HepG2 (cell line): ENCODE results near the gene USP2. TPM values are rescaled to one million over a fixed set of nuclear protein-coding genes. Genes with fewer than 3 reads are reported as not detected.

Experiments
- CCAR2 ChIP-seq: fragments of 200-400 bp; formaldehyde crosslinking; optimal IDR thresholded peaks from 2 replicates; pipeline ENCODE3; 2018; ENCODE audit warnings: low read depth, mild to moderate bottlenecking, low read length, moderate library complexity
- DR1 ChIP-seq: sonication (generic); formaldehyde crosslinking; IDR thresholded peaks from 2 replicates; pipeline ENCODE4 v1.8.0; 2021; ENCODE audit warnings: mild to moderate bottlenecking, missing genetic modification reagents, inconsistent platforms
- ETS1 ChIP-seq: sonication (generic); formaldehyde crosslinking; IDR thresholded peaks from 2 replicates; pipeline ENCODE4 v1.4.0; 2020; ENCODE audit warnings: missing genetic modification reagents
- FOXO1 ChIP-seq: sonication (generic); formaldehyde crosslinking; IDR thresholded peaks from 2 replicates; pipeline ENCODE4 v1.4.0; 2020; ENCODE audit warnings: missing genetic modification reagents
- FOXP4 ChIP-seq: sonication (generic); formaldehyde crosslinking; IDR thresholded peaks from 2 replicates; pipeline ENCODE4 v1.4.0; 2020; ENCODE audit warnings: missing genetic modification reagents
- HNRNPL ChIP-seq: fragments of 200-400 bp; formaldehyde crosslinking; IDR thresholded peaks from 2 replicates; pipeline ENCODE4 v1.6.1; 2017; ENCODE audit warnings: mild to moderate bottlenecking, low read depth, low read length
- HNRNPLL ChIP-seq: fragments of 200-400 bp; formaldehyde crosslinking; IDR thresholded peaks from 2 replicates; pipeline ENCODE4 v1.6.1; 2017; ENCODE audit warnings: mild to moderate bottlenecking, low read depth, low read length; ENCODE audit not compliant: poor library complexity, severe bottlenecking
- PAF1 ChIP-seq: IDR thresholded peaks from 2 replicates; pipeline ENCODE4 v1.6.1; 2016; ENCODE audit warnings: missing genetic modification reagents, missing compliant biosample characterization
- PATZ1 ChIP-seq: sonication (generic); formaldehyde crosslinking; IDR thresholded peaks from 2 replicates; pipeline ENCODE4 v1.4.0; 2020; ENCODE audit warnings: missing genetic modification reagents
- PHF8 ChIP-seq: sonication (generic); formaldehyde crosslinking; IDR thresholded peaks from 2 replicates; pipeline ENCODE4 v1.5.0; 2020; ENCODE audit warnings: missing genetic modification reagents
- RXRB ChIP-seq: IDR thresholded peaks from 2 replicates; pipeline ENCODE4 v1.6.1; 2016; ENCODE audit warnings: borderline replicate concordance, missing genetic modification reagents, missing compliant biosample characterization
- TEF ChIP-seq: sonication (generic); formaldehyde crosslinking; IDR thresholded peaks from 2 replicates; pipeline ENCODE4 v1.5.0; 2020; ENCODE audit warnings: missing genetic modification reagents
- ZMYM4 ChIP-seq: sonication (generic); formaldehyde crosslinking; IDR thresholded peaks from 2 replicates; pipeline ENCODE4 v1.8.1; 2023; ENCODE audit warnings: mild to moderate bottlenecking, missing genetic modification reagents
- ZNF12 ChIP-seq: sonication (generic); formaldehyde crosslinking; IDR thresholded peaks from 2 replicates; pipeline ENCODE4 v1.5.0; 2020; ENCODE audit warnings: missing genetic modification reagents
- ZNF205 ChIP-seq: IDR thresholded peaks from 2 replicates; pipeline ENCODE4 v1.6.1; 2018; ENCODE audit warnings: missing biosample characterization, missing genetic modification reagents
- ZNF501 ChIP-seq: sonication (generic); formaldehyde crosslinking; IDR thresholded peaks from 2 replicates; pipeline ENCODE4 v1.5.1; 2020; ENCODE audit warnings: mild to moderate bottlenecking, moderate library complexity, missing genetic modification reagents
- ZNF547 ChIP-seq: sonication (generic); formaldehyde crosslinking; IDR thresholded peaks from 2 replicates; pipeline ENCODE4 v1.5.1; 2020; ENCODE audit warnings: mild to moderate bottlenecking, missing genetic modification reagents
- ZNF576 ChIP-seq: sonication (generic); formaldehyde crosslinking; IDR thresholded peaks from 2 replicates; pipeline ENCODE4 v1.4.0; 2020; ENCODE audit warnings: mild to moderate bottlenecking, missing genetic modification reagents
- ZNF607 ChIP-seq: sonication (generic); formaldehyde crosslinking; IDR thresholded peaks from 2 replicates; pipeline ENCODE4 v1.5.1; 2020; ENCODE audit warnings: missing genetic modification reagents, mild to moderate bottlenecking, borderline replicate concordance
- ZNF83 ChIP-seq: sonication (generic); formaldehyde crosslinking; IDR thresholded peaks from 2 replicates; pipeline ENCODE4 v1.4.0; 2020; ENCODE audit warnings: missing genetic modification reagents, mild to moderate bottlenecking, borderline replicate concordance
- polyA plus RNA-seq, 8 experiments: library from polyadenylated mRNA; depleted of rRNA in 3 of 8; stranded (reverse) in 7 of 8; unstranded in 1 of 8; fragments of >200 nt; fragmentation: Illumina TruSeq in 4 of 8; extraction: Trizol in 4 of 8; gene quantifications; 2 replicates each; pipeline versions ENCODE4 v1.2.1 to v1.2.3, GENCODE V29; 2011 to 2016; ENCODE audit warnings: low read depth in 4 of 8, missing spikeins in 1 of 8, mixed read lengths in 1 of 8; ENCODE audit not compliant: insufficient read depth in 1 of 8
- total RNA-seq, 5 experiments: library from RNA; depleted of rRNA; stranded (reverse); fragments of >200 nt; fragmentation: Illumina TruSeq; extraction: Trizol; gene quantifications; 2 replicates each; pipeline ENCODE4 v1.2.3, GENCODE V29; 2016; ENCODE audit warnings: low read depth in 1 of 5

The USP2 gene
- total and polyA plus RNA-seq, 2 of the 13 experiments (the other 11 are each of a cell fraction or from before 2014, with no cell fraction given): 2.5 to 6.0 TPM

GRCh38 chr11:119381181-119381988 lies at the start of gene USP2 (continued):
- TF ChIP-seq TEF (CRISPR knock-in tag) (no peak), ZNF205 (CRISPR knock-in tag) (peak; percentile 90; the same call in 1 of the 2 replicates), PHF8 (peak; percentile 41), FOXP4 (CRISPR knock-in tag) (peak; percentile 3; the same call in 1 of the 2 replicates), ZNF576 (CRISPR knock-in tag) (no peak), HNRNPLL (peak; percentile 55), ZNF501 (CRISPR knock-in tag) (peak; percentile 93), ZMYM4 (CRISPR knock-in tag) (peak; percentile 73; the same call in 1 of the 2 replicates), ZNF12 (CRISPR knock-in tag) (peak; percentile 5; the same call in 1 of the 2 replicates), ZNF547 (CRISPR knock-in tag) (no peak; the same call in none of the 2 replicates), ZNF607 (CRISPR knock-in tag) (peak; percentile 53; the same call in 1 of the 2 replicates), ETS1 (no peak), PATZ1 (peak; percentile 95), HNRNPL (peak; percentile 78; the same call in 1 of the 2 replicates), DR1 (peak; percentile 35), ZNF83 (CRISPR knock-in tag) (no peak; the same call in 1 of the 2 replicates), FOXO1 (CRISPR knock-in tag) (peak; percentile 63), CCAR2 (no peak), RXRB (CRISPR knock-in tag) (peak; percentile 70), PAF1 (CRISPR knock-in tag) (no peak)
